HepG2 (cell line): ENCODE results near the gene AHRR. TPM values are rescaled to one million over a fixed set of nuclear protein-coding genes. Genes with fewer than 3 reads are reported as not detected.

ENCODE experiments used
- ATAC-seq: fragments of 200-7000 bp; cut with Tn5 transposase; 3 replicates; pipeline ENCODE4 v1.9.1; 2020; ENCODE audit warnings: mild to moderate bottlenecking, moderate library complexity
- BruUV-seq: library from RNA; stranded (reverse); fragments of 400-500 nt; replicated peaks from 2 replicates; lab custom pipeline; 2021; lab: Mats Ljungman, UMichigan
- CTCF ChIA-PET: fragments of 300-600 bp; formaldehyde crosslinking; extraction: SDS; loops from one replicate; lab custom pipeline; 2021; ENCODE audit warnings: low total read pairs, inconsistent platforms, low intra/inter-chr PET ratio; lab: Yijun Ruan, JAX
- POLR2A ChIA-PET: fragments of 350-600 bp; sonication (Branson Sonifier 250); formaldehyde crosslinking; loops from one replicate; lab custom pipeline; 2020; ENCODE audit warnings: antibody characterized with exemption, inconsistent platforms; lab: Yijun Ruan, JAX
- DNase-seq: peaks from one replicate; pipeline ENCODE4 v3.0.0-alpha.2; 2015; ENCODE audit warnings: low spot score
- FAIRE-seq: peaks from 3 replicates; lab custom pipeline; 2011; peaks lifted over from hg19 to GRCh38; lab: Jason Lieb, UNC
- H2AFZ ChIP-seq: one replicate; pipeline ENCODE4 v1.6.1; 2011; ENCODE audit warnings: low read length, inconsistent platforms
- H3K27ac ChIP-seq: fragments of 300-600 bp; 3 replicates; pipeline ENCODE4 v1.8.0; 2011; ENCODE audit warnings: mixed run types, mild to moderate bottlenecking, mixed read lengths, low read length, inconsistent platforms; ENCODE audit not compliant: insufficient read depth; ENCODE audit errors: extremely low read length
- H3K27me3 ChIP-seq, 2 experiments: fragments of 200-600 bp in 1 of 2; 2 replicates in 1 of 2; 3 replicates in 1 of 2; pipeline versions ENCODE4 v1.6.0 to v1.8.0; 2011; ENCODE audit warnings: low read length in 2 of 2, mild to moderate bottlenecking in 2 of 2, moderate library complexity in 2 of 2, inconsistent platforms in 1 of 2; ENCODE audit not compliant: insufficient read depth in 2 of 2, control insufficient read depth in 1 of 2
- H3K36me3 ChIP-seq, 2 experiments: fragments of 200-600 bp in 1 of 2; replicated peaks in 1 of 2; 2 replicates in 1 of 2; 3 replicates in 1 of 2; pipeline versions ENCODE4 v1.5.1 to v1.8.0; 2011; ENCODE audit warnings: low read length in 2 of 2, inconsistent platforms in 1 of 2; ENCODE audit not compliant: insufficient read depth in 2 of 2, control insufficient read depth in 1 of 2
- H3K4me1 ChIP-seq: 2 replicates; pipeline ENCODE4 v1.5.1; 2012; ENCODE audit warnings: low read length, inconsistent platforms; ENCODE audit not compliant: insufficient read depth
- H3K4me2 ChIP-seq: 2 replicates; pipeline ENCODE4 v1.6.0; 2011; ENCODE audit warnings: low read depth, low read length, inconsistent platforms
- H3K4me3 ChIP-seq, 3 experiments: fragments of 200-600 bp in 1 of 3; sonication (generic), shearing (Covaris generic) in 1 of 3; replicated peaks in 1 of 3; 2 replicates each; pipeline ENCODE4 v1.5.1; 2011 to 2016; ENCODE audit warnings: low read length in 3 of 3, inconsistent platforms in 2 of 3, low read depth in 2 of 3, mild to moderate bottlenecking in 2 of 3, control low read depth in 1 of 3, mixed read lengths in 1 of 3; ENCODE audit not compliant: insufficient read depth in 1 of 3
- H3K79me2 ChIP-seq: one replicate; pipeline ENCODE4 v1.6.1; 2011; ENCODE audit warnings: low read length, inconsistent platforms; ENCODE audit not compliant: insufficient read depth
- H3K9ac ChIP-seq: 2 replicates; pipeline ENCODE4 v1.6.0; 2011; ENCODE audit warnings: mild to moderate bottlenecking, low read depth, low read length, inconsistent platforms; ENCODE audit not compliant: insufficient read depth
- H3K9me3 ChIP-seq: 2 replicates; pipeline ENCODE4 v1.5.1; 2012; ENCODE audit warnings: mild to moderate bottlenecking, low read length
- H4K20me1 ChIP-seq: 2 replicates; pipeline ENCODE4 v1.6.0; 2011; ENCODE audit warnings: inconsistent platforms, mild to moderate bottlenecking, low read length, moderate library complexity; ENCODE audit not compliant: insufficient read depth
- GATAD2A ChIP-seq: IDR thresholded peaks from 2 replicates; pipeline ENCODE4 v1.6.1; 2016
- JARID2 ChIP-seq: sonication (generic); formaldehyde crosslinking; IDR thresholded peaks from 2 replicates; pipeline ENCODE4 v1.8.1; 2023; ENCODE audit warnings: missing genetic modification reagents, inconsistent platforms; ENCODE audit not compliant: insufficient replicate concordance
- KLF12 ChIP-seq: sonication (generic); formaldehyde crosslinking; IDR thresholded peaks from 2 replicates; pipeline ENCODE4 v1.4.0; 2020; ENCODE audit warnings: missing genetic modification reagents, borderline replicate concordance
- PHB2 ChIP-seq: fragments of 450-650 bp; IDR thresholded peaks from 2 replicates; pipeline ENCODE4 v1.6.1; 2018; ENCODE audit not compliant: partially characterized antibody
- TAF15 ChIP-seq: fragments of 200-400 bp; formaldehyde crosslinking; IDR thresholded peaks from one replicate; pipeline ENCODE4 v1.6.1; 2018; ENCODE audit warnings: mild to moderate bottlenecking, low read depth, low read length; ENCODE audit not compliant: poor library complexity, severe bottlenecking
- TARDBP ChIP-seq: sonication (generic); formaldehyde crosslinking; IDR thresholded peaks from 2 replicates; pipeline ENCODE4 v1.8.0; 2022; ENCODE audit warnings: mild to moderate bottlenecking, missing genetic modification reagents
- ZBTB43 ChIP-seq: sonication (generic); formaldehyde crosslinking; conservative IDR thresholded peaks from 2 replicates; pipeline ENCODE4 v1.4.0; 2020; ENCODE audit warnings: missing genetic modification reagents
- ZNF3 ChIP-seq: IDR thresholded peaks from 2 replicates; pipeline ENCODE4 v1.7.0; 2017; ENCODE audit warnings: inconsistent platforms
- ZNF335 ChIP-seq: sonication (generic); formaldehyde crosslinking; IDR thresholded peaks from 2 replicates; pipeline ENCODE4 v1.4.0; 2020; ENCODE audit warnings: missing genetic modification reagents
- ZSCAN20 ChIP-seq: sonication (generic); formaldehyde crosslinking; IDR thresholded peaks from 2 replicates; pipeline ENCODE4 v1.4.0; 2020; ENCODE audit warnings: missing genetic modification reagents, mild to moderate bottlenecking, borderline replicate concordance
- WGBS: methylation state at CpG from one replicate; pipeline ENCODE4 v1.1.6; 2017; ENCODE audit warnings: low lambda C conversion rate; 5-methylcytosine and 5-hydroxymethylcytosine counted together
- in situ Hi-C: cut with HindIII; loops from 2 replicates; pipeline ENCODE4 v1.10.0; 2017; ENCODE audit warnings: low pct_unique_long_range_greater_than_20kb; ENCODE audit not compliant: extremely low pct_ligation_motif_present
- intact Hi-C: fragments of 100-400 bp; cut with micrococcal nuclease; formaldehyde crosslinking; loops from one replicate; pipeline ENCODE4 v1.10.0; 2022; ENCODE audit not compliant: unreplicated experiment
- polyA plus RNA-seq, 8 experiments: library from polyadenylated mRNA; depleted of rRNA in 3 of 8; stranded (reverse) in 7 of 8; unstranded in 1 of 8; fragments of >200 nt; fragmentation: Illumina TruSeq in 4 of 8; extraction: Trizol in 4 of 8; gene quantifications; 2 replicates each; pipeline versions ENCODE4 v1.2.1 to v1.2.3, GENCODE V29; 2011 to 2016; ENCODE audit warnings: low read depth in 4 of 8, missing spikeins in 1 of 8, mixed read lengths in 1 of 8; ENCODE audit not compliant: insufficient read depth in 1 of 8
- total RNA-seq, 5 experiments: library from RNA; depleted of rRNA; stranded (reverse); fragments of >200 nt; fragmentation: Illumina TruSeq; extraction: Trizol; gene quantifications; 2 replicates each; pipeline ENCODE4 v1.2.3, GENCODE V29; 2016; ENCODE audit warnings: low read depth in 1 of 5
- TF ChIP-seq, protein P1 (sequence below): sonication (generic); formaldehyde crosslinking; IDR thresholded peaks from 2 replicates; pipeline ENCODE4 v1.4.0; 2020; ENCODE audit warnings: missing genetic modification reagents

AHRR gene
- total and polyA plus RNA-seq, 2 of the 13 experiments (the other 11 are each of a cell fraction or from before 2014, with no cell fraction given), result 0.28 to 0.35 TPM

- CTCF ChIA-PET, result no interaction called here
These were observed 33.3 kb downstream of the AHRR start for GRCh38 chr5:354581-355378.

More at GRCh38 chr5:354581-355378, 33.3 kb downstream of the AHRR start:
- H4K20me1 ChIP-seq, result no peaks in the 10 kb centered on the region
- no peak overlapping the region for H3K9ac ChIP-seq
- WGBS, result 88% methylated on average over 3 of the region's 23 CpGs
- no peaks in the 10 kb centered on the region for H3K36me3 ChIP-seq
- FAIRE-seq (no peak), DNase-seq (no peak), ATAC-seq (no peak)
- in situ Hi-C loops (no loop called here), intact Hi-C loops (no loop called here)
- POLR2A ChIA-PET, result no interaction called here
- no TSS peak for BruUV-seq
- H3K4me2 ChIP-seq, result no peak overlapping the region
- TF ChIP-seq KLF12 (no peak), GATAD2A (no peak), ZSCAN20 (CRISPR knock-in tag) (no peak), ZBTB43 (CRISPR knock-in tag) (no peak), TARDBP (no peak), ZNF335 (CRISPR knock-in tag) (no peak), TAF15 (no peak), JARID2 (CRISPR knock-in tag) (no peak), ZNF3 (no peak), PHB2 (no peak)
- TF ChIP-seq, protein P1, sequence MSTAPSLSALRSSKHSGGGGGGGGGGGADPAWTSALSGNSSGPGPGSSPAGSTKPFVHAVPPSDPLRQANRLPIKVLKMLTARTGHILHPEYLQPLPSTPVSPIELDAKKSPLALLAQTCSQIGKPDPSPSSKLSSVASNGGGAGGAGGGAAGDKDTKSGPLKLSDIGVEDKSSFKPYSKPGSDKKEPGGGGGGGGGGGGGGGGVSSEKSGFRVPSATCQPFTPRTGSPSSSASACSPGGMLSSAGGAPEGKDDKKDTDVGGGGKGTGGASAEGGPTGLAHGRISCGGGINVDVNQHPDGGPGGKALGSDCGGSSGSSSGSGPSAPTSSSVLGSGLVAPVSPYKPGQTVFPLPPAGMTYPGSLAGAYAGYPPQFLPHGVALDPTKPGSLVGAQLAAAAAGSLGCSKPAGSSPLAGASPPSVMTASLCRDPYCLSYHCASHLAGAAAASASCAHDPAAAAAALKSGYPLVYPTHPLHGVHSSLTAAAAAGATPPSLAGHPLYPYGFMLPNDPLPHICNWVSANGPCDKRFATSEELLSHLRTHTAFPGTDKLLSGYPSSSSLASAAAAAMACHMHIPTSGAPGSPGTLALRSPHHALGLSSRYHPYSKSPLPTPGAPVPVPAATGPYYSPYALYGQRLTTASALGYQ (CRISPR knock-in tag), result no peak
- no peak overlapping the region for H3K27ac ChIP-seq
- H3K9me3 ChIP-seq, result no peaks in the 10 kb centered on the region
- no peak overlapping the region for H2AFZ ChIP-seq
- no peak overlapping the region for H3K4me3 ChIP-seq
- H3K79me2 ChIP-seq, result no peaks in the 10 kb centered on the region
- H3K4me1 ChIP-seq, result no peaks in the 10 kb centered on the region
- H3K27me3 ChIP-seq, result no peaks in the 10 kb centered on the region; a peak in 1 of 5 replicates
